SK-N-MC (cell line): ENCODE data around the gene METTL5.
"Not testable (repeated sequence)": the region's sequence is repeated elsewhere in the genome, so short reads cannot be mapped to it uniquely, and the experiment has no call there.

Source experiments
- EZH2 ChIP-seq: fragments of 200-600 bp; sonication (generic); IDR thresholded peaks from one replicate; pipeline ENCODE4 v1.6.1; 2017; ENCODE audit warnings: antibody characterized with exemption
- FOXP2 ChIP-seq: optimal IDR thresholded peaks from 2 replicates; pipeline ENCODE3; 2011; ENCODE audit warnings: mild to moderate bottlenecking, moderate library complexity; ENCODE audit not compliant: insufficient read depth; ENCODE audit errors: extremely low read length, control extremely low read depth
- POLR2AphosphoS5 ChIP-seq: IDR thresholded peaks from 2 replicates; pipeline ENCODE4 v1.6.1; 2012; ENCODE audit warnings: mild to moderate bottlenecking, low read depth, low read length, borderline replicate concordance

GRCh38 chr2:169820101-169820500 is 4.6 kb downstream of the METTL5 start:
- TF ChIP-seq EZH2, POLR2AphosphoS5, FOXP2: not testable (repeated sequence)
